HG03460 (cell line): ENCODE data around the gene SMIM1.
A peak's percentile ranks its signal among the peaks of the same experiment; 100 is the strongest.
"Not testable (repeated sequence)": the region's sequence is repeated elsewhere in the genome, so short reads cannot be mapped to it uniquely, and the experiment has no call there.

Experiments used
- ATAC-seq: cut with Tn5 transposase; IDR thresholded peaks from one replicate; pipeline ENCODE4 v1.9.1; 2021; ENCODE audit not compliant: unreplicated experiment

Gene SMIM1

GRCh38 chr1:3789421-3790300 lies 17.1 kb downstream of the SMIM1 start:
- no peak for ATAC-seq

DNA sequence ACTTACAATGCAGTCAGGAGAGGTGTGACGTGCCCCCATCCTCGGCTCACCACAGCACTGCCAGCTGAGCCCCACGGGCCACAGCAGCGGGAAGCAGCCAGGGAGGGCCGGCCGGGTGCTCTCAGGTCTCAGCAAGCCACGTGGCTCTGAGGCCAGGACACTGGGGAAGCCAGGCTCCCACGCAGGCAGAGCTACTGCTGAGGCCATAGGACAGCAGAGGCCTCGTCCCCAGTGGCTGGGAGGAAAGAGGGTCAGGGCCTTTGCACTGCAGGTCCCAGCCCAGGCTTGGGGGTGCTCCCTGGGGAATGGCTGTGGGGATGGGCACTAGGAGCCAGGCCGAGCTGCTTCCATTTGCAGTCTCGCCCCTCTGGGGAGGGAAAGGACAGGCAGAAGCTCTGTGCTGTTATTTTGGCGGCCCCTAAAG lies 18.0 kb downstream of the SMIM1 start:
- no peak for ATAC-seq

DNA sequence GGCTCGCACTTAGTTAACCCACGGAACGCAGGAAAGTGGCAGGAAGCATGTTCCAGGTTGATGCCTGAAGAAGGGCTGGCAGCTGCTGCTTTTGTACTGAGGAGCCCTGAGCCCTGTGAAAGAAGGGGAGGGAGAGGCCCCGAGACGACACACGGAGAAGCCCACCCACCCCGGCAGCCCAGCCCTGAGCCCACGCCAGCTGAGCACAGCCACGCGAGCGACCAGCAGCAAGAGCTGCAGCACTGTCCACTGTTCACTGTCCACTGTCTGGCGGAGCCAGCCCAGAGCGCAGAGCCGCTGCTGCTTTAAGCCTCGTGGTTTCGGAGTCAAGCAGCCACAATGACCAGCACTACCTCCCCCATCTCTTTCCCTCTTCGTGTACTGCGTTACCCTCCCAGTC lies 18.4 kb downstream of the SMIM1 start:
- ATAC-seq = no peak

- peak; percentile 12 for ATAC-seq
These were observed 23.1 kb downstream of the SMIM1 start for GRCh38 chr1:3795453-3796214.

- ATAC-seq = peak; percentile 98
These were observed 23.9 kb downstream of the SMIM1 start, which contains the start of gene LRRC47 for GRCh38 chr1:3796215-3797061. Gene LRRC47 (minus strand): TSS chr1:3796498. CDS start chr1:3796476, 22 bp downstream.

DNA sequence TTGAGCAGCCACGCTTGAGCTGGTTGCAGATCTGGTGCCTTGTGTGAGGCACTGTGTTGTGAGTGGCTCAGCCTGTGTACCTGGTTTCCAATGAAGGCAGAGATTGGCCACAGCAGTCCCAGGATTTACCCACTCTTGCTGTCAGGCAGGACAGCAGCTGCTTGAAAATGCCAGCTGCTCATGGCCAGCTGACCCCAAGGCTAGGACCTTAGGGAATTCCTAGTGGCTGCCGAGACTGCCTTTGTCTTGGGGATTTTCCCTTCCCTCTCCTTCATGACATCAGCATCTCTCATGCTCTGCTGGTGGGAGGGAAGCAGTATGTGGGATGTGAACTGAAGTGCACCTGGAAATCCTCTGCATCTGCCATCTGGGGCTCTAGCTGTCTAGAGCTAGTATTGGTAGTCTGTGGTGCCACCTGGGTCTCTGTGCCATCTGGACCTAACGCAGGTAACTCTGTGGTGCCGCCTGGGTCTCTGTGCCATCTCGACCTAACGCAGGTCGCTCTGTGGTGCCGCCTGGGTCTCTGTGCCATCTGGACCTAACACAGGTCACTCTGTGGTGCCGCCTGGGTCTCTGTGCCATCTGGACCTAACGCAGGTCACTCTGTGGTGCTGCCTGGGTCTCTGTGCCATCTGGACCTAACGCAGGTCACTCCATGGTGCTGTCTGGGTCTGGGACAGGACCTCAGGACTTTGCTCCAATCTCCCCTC lies 27.6 kb downstream of the SMIM1 start:
- ATAC-seq = no peak

GRCh38 chr1:3800795-3801194 lies 28.2 kb downstream of the SMIM1 start:
- not testable (repeated sequence) for ATAC-seq

DNA sequence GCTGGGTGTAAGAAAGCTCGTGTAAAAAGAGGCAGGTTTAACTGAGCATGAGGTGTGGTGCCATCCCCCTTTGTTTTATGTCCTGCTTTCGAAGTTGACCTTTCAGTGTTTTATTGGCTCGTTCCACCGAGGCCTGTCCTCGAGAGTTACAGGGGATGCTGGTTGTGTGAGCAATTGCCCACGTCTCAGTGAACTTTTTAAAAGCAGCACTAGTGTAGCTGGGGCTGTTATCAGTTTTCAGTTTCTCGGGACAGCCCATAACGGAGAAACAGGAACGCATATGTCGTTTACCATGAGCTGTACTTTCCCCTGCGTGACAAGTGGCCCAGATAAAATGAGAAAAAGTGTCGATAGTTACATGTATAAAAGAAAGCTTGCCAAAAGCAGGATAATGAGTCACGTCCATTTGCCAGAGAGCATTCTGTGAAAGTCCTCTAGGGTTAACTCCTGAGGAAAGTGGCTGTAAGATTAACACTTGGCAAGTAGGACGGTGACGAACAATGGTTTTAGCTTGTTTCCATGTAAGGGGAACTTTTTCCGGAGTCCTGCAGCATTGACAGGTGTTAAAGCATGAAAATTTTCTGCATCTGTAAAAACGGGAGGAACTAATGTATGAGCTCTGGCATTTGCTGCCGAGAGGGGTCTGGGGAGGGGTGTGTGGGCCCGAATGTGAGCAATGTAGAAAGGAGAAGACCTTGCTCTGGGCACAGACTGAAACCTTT lies 31.5 kb downstream of the SMIM1 start:
- ATAC-seq = no peak

GRCh38 chr1:3804627-3804944 lies 32.0 kb downstream of the SMIM1 start:
- ATAC-seq = not testable (repeated sequence)

- no peak for ATAC-seq
These were observed 32.5 kb downstream of the SMIM1 start for GRCh38 chr1:3805038-3805437.

DNA sequence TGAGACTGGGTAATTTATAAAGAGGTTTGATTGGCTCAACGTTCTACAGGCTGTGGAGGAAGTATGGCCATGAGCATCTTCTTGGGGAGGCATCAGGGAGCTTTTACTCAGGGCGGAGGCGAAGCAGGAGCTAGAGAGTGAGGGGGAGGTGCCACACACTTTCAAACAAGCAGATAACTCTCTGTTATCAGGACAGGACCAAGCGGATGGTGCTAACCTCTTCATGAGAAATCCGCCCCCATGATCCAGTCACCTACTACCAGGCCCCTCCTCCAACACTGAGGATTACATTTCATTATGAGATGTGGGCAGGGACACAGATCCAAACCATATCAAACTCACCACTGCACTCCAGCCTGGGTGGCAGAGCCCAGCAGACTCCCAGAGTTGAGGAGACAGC lies 35.2 kb downstream of the SMIM1 start:
- ATAC-seq = no peak

- ATAC-seq = no peak
These were observed 37.1 kb downstream of the SMIM1 start for GRCh38 chr1:3809680-3810079.

DNA sequence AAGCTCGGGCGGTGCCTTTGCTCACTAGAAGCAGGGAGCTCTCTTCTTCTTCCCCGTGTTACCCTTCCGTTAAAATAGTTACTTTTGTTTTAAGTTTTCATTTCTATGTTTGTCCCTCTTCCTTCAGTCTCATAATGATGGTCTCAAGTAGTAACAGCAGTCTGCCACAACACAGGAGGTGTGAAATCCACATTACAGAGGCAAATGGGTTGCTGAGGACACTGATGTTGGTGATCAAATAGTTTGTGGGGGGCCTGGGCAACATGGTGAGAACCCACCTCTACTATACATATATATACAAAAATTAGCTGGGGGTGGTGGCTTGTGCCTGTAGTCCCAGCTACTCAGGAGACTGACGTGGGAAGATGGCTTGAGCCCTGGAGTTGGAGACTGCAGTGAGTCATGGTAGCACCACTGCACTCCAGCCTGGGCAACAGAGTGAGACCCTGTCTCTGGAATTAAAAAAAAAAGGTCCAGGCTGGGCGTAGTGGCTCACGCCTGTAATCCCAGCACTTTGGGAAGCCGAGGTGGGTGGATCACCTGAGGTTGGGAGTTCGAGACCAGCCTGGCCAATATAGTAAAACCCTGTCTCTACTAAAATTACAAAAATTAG lies 37.7 kb downstream of the SMIM1 start:
- ATAC-seq = not testable (repeated sequence)

- no peak for ATAC-seq
These were observed 39.0 kb downstream of the SMIM1 start for GRCh38 chr1:3811595-3811911.

DNA sequence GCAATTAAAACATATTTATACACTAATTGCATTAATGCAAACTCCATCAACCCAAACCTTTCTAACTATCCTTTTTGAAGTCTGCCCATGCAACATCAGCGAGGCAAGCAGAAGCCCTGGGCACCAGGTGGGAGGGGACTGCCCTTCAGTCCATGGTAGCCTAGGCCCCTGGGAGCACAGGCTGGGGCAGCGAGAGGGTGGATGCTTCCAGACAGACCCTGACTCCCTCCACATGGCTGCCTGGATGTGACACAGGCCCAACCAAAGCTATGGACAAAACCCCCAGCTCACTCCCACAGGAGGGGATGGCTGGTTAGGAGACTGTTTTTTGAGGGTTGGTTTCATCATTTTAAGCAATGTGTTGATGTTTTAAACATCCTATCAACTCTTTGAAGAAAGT lies 41.5 kb downstream of the SMIM1 start:
- no peak for ATAC-seq

- ATAC-seq = no peak
These were observed 42.4 kb downstream of the SMIM1 start for GRCh38 chr1:3814771-3815561.

DNA sequence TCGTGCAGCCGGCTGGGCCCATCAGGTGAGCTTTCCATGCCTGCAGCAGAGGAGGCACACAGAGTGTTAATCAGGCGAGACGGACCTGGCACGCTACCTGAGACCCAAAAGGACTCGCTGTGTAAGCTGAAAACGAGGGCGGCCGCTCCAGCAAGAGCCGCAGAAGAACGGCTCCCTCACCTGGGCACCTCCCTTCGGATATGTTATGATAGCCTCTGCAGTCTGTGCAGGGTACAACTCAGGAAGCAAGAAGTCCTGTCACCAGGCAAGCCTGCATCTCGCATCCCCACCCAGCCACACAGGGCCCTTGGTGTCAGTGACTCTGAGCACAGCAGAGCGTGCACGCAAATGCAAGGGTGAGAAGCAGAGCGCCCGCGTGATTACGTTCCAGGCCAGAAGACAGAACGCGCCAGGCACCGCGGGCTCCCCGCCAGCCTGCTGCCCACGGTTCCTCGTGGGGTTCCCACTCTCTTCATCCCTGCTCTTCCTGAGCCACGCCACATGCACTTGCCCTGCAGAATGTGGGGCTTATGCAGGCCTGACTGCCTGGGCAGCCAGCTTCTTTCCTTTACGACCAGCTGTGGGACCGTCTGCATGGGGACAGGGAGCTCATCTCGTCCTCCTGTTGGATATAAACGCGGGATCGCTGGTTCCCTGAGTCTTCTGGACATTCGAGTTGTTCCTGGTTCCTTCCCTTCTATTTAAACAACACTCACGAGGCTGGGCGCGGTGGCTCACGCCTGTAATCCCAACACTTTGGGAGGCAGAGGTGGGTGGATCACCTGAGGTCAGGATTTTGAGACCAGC lies 44.0 kb downstream of the SMIM1 start:
- ATAC-seq = no peak

DNA sequence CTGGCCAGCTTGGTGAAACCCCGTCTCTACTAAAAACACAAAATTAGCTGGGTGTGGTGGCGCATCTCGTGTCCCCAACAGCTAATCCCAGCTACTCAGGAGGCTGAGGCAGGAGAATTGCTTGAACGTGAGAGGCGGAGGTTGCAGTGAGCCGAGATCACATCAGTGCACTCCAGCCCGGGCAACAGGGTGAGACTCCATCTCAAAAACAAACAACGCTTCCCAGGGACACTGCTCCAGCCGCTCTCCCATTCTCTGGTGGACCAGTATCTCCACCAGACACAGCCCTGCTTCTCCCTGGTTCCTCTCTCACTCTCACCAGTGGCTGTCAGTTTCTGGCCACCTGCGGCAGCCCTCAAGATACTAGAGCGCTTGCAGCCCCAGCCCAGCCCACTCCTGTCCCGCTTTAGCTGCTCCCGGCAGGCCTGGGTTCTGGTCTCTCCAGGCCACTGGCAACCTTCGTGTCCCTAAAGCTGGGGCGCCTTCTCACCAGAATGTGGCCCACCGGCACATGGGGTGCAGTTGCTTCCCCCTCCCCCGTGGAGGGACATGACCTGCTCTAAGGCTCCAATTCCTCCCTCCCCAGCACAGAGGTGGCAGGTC lies 44.7 kb downstream of the SMIM1 start:
- no peak for ATAC-seq
